ENCODE measurements around the gene TEDC1. TPM values are rescaled to one million over a fixed set of nuclear protein-coding genes. Genes with fewer than 3 reads are reported as not detected.

TEDC1 gene
- total RNA-seq, 1 donor from 2014 or later = 31.9 TPM

GRCh38 chr14:105484069-105484996 lies 6.7 kb upstream of the TEDC1 start:
- intact Hi-C loops (cut with micrococcal nuclease) = no loop called here

GRCh38 chr14:105484997-105485393 lies 6.1 kb upstream of the TEDC1 start:
- intact Hi-C loops (cut with micrococcal nuclease) = no loop called here

- intact Hi-C loops (cut with micrococcal nuclease) = no loop called here
Measured at GRCh38 chr14:105485739-105486162, 5.3 kb upstream of the TEDC1 start.

GRCh38 chr14:105486163-105486973 lies 4.7 kb upstream of the TEDC1 start, which contains the start of gene CRIP1:
Gene CRIP1 (plus strand): TSS chr14:105486886. CDS start chr14:105487260, 374 bp downstream.
- intact Hi-C loops (cut with micrococcal nuclease) = no loop called here

- intact Hi-C loops (cut with micrococcal nuclease) = no loop called here
Measured at GRCh38 chr14:105486974-105487448, 4.0 kb upstream of the TEDC1 start.

GRCh38 chr14:105487449-105487985 lies 3.5 kb upstream of the TEDC1 start:
- intact Hi-C loops (cut with micrococcal nuclease) = no loop called here

GRCh38 chr14:105487986-105488777 lies 2.9 kb upstream of the TEDC1 start:
- intact Hi-C loops (cut with micrococcal nuclease) = no loop called here

GRCh38 chr14:105488781-105489541 lies 2.1 kb upstream of the TEDC1 start:
- intact Hi-C loops (cut with micrococcal nuclease) = no loop called here

GRCh38 chr14:105489542-105490266 lies 1.3 kb upstream of the TEDC1 start:
- intact Hi-C loops (cut with micrococcal nuclease) = loop anchor here (1.0 to 5.0 kb wide), 5 partner anchors 41 to 1775 kb away; partner anchors contain the start of genes AHNAK2, XRCC3 and ZFYVE21

- intact Hi-C loops (cut with micrococcal nuclease) = loop anchor here (1.0 to 5.0 kb wide), 5 partner anchors 42 to 1775 kb away; partner anchors contain the start of genes AHNAK2, XRCC3 and ZFYVE21
Measured at GRCh38 chr14:105490267-105490571, 827 bp upstream of the TEDC1 start.

GRCh38 chr14:105491366-105491973 lies 424 bp downstream of the TEDC1 start:
- intact Hi-C loops (cut with micrococcal nuclease) = loop anchor here (1.0 to 5.0 kb wide), 12 partner anchors 10 to 1777 kb away; partner anchors contain the start of genes AHNAK2, BRF1, CDCA4 and CRIP2

- intact Hi-C loops (cut with micrococcal nuclease) = loop anchor here (5.0 kb wide), 1 partner anchor 515 kb away; the partner anchor contains the start of gene AHNAK2
Measured at GRCh38 chr14:105492031-105492970, 1.3 kb downstream of the TEDC1 start.

GRCh38 chr14:105492971-105493871 lies 2.2 kb downstream of the TEDC1 start:
- intact Hi-C loops (cut with micrococcal nuclease) = loop anchor here (5.0 kb wide), 1 partner anchor 516 kb away; the partner anchor contains the start of gene AHNAK2

GRCh38 chr14:105493921-105494605 lies 3.0 kb downstream of the TEDC1 start:
- intact Hi-C loops (cut with micrococcal nuclease) = loop anchor here (5.0 kb wide), 1 partner anchor 517 kb away; the partner anchor contains the start of gene AHNAK2

- intact Hi-C loops (cut with micrococcal nuclease) = loop anchor here (5.0 kb wide), 1 partner anchor 517 kb away; the partner anchor contains the start of gene AHNAK2
Measured at GRCh38 chr14:105494606-105494929, 3.5 kb downstream of the TEDC1 start.
